Coronary artery (tissue), 2 donors: ENCODE results near the gene KLHDC10.

Source experiments
- DNase-seq: peaks from one replicate; pipeline ENCODE4 v3.0.0-alpha.2; 2017; ENCODE audit warnings: low spot score
- H3K27ac ChIP-seq, 2 donors: fragments of 200-600 bp; sonication (generic); one replicate each; pipeline ENCODE4 v1.5.1; 2016 to 2019
- H3K4me3 ChIP-seq: fragments of 200-600 bp; sonication (generic); 2 replicates; pipeline ENCODE4 v1.5.1; 2016; ENCODE audit warnings: mild to moderate bottlenecking, moderate library complexity
- TF ChIP-seq, protein P1 (sequence below): fragments of 200-600 bp; sonication (generic); IDR thresholded peaks from one replicate; pipeline ENCODE4 v1.5.1; 2019; ENCODE audit warnings: antibody characterized with exemption

Gene KLHDC10

DNA sequence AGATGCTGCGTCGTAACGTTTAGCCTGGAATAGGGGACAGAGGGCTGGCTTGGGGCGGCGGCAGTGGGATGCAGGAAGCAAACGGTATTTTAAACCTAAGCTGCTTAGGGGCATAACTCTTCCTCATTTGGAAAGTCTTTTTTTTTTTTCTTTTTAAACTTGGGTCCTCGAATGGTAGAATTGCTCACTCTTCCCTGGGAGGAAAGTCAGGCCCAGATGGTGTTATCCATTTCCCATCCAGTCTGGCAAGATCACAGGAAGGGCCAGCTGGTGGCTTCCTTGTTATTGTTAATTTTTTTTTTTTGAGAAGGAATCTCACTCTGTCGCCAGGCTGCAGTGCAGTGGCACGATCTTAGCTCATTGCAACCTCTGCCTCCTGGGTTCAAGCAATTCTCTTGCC lies 78.2 kb downstream of the KLHDC10 start:
- no peak for DNase-seq
- Histone ChIP-seq H3K4me3 (no peak overlapping the region), H3K27ac (no peak overlapping the region)
- TF ChIP-seq, protein P1, sequence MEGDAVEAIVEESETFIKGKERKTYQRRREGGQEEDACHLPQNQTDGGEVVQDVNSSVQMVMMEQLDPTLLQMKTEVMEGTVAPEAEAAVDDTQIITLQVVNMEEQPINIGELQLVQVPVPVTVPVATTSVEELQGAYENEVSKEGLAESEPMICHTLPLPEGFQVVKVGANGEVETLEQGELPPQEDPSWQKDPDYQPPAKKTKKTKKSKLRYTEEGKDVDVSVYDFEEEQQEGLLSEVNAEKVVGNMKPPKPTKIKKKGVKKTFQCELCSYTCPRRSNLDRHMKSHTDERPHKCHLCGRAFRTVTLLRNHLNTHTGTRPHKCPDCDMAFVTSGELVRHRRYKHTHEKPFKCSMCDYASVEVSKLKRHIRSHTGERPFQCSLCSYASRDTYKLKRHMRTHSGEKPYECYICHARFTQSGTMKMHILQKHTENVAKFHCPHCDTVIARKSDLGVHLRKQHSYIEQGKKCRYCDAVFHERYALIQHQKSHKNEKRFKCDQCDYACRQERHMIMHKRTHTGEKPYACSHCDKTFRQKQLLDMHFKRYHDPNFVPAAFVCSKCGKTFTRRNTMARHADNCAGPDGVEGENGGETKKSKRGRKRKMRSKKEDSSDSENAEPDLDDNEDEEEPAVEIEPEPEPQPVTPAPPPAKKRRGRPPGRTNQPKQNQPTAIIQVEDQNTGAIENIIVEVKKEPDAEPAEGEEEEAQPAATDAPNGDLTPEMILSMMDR = no peak

DNA sequence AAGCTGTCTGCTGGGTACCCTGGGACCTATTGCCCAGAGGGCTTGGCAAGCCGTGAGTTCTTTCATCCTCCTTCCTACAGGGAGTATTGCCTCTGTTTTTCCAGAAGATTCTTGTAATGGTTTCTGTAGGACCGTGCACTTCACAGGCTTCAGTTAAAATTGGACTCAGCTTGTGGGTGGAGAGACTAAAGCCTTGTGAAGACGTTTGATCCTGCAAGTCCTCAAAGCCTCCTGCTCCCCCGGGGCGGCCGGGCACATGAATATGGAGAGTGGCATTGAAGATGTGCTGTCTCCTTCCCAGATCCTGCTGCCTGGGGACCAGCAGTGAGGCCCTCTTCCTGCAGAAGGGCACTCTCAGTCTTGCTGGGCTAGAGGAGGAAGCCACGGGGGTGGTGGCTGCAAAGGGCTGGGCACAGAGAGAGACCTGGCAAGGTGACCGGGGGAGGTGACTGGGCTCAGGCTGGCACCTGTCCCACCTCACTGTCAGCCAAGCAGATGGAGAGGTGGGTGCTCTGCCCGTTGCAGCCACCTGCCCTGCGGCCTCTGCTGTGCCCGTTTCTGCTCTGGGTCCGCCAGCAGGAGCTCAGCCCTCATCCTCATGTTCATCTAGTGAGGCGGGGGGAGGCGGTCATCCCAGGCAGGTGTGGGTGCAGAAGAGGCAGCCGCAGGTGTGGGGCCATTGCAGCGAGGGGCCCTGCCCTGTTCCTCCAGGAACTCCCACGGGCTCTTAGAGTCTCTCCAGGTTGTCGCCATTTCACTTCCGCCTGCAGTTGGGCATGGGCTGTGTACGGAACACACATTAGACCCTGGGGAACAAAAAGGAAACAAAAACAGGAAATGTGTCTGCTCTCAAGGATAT lies 79.2 kb downstream of the KLHDC10 start:
- H3K27ac ChIP-seq = no peak overlapping the region

DNA sequence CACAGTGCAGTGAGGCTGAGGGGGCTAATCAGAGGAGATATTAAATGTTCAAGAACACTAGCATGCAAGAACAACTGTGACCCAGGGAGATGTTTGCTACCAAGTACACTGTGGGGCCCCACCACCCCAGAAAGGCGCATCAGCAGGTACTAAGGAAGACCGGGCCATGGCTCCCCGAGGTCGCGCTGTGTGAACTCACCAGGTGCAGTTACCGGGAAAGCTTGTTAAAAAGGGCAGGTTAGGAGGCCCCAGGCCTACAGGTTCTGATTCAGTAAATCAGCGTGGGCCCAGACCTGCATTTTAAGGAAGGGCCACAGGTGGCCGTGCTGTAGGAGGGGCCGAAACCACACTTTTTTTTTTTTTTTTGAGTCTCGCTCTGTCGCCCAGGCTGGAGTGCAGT lies 80.3 kb downstream of the KLHDC10 start:
- TF ChIP-seq, protein P1 = no peak
- Histone ChIP-seq H3K27ac (no peak overlapping the region), H3K4me3 (no peak overlapping the region)
- no peak for DNase-seq

More for the DNA sequence above, 79.2 kb downstream of the KLHDC10 start:
- DNase-seq = no peak
- TF ChIP-seq, protein P1 = no peak
- no peak overlapping the region for H3K4me3 ChIP-seq

DNA sequence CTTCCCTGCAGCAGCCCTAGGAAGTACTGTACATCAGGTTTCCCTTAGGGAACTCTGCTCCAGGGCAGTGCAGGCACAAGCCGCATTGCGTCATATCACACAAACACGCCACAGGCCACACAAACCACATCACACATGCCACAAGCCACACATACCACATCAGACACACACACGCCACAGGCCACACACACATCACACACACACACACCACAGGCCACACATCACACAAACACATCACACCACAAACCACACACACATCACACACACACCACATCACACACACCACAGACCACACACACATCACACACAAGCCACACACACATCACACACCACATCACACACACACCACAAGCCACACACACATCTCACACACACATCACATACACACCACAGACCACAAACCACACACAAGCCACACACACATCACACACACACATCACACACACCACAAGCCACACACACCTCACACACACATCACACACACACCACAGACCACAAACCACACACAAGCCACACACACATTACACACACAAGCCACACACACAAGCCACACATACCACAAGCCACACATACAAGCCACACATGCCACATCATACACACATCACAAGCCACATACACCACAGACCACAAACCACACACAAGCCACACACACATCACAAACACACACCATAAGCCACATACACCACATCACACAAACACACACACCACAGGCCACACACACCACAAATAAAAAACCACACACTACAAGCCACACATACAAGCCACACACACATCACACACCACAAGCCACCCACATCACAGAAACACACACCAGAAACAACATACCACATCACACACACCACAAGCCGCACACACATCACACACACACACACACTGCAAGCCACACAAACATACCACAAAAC lies 81.5 kb downstream of the KLHDC10 start:
- DNase-seq = no peak
- TF ChIP-seq, protein P1 = no peak
- Histone ChIP-seq H3K27ac (no peak overlapping the region), H3K4me3 (no peak overlapping the region)

DNA sequence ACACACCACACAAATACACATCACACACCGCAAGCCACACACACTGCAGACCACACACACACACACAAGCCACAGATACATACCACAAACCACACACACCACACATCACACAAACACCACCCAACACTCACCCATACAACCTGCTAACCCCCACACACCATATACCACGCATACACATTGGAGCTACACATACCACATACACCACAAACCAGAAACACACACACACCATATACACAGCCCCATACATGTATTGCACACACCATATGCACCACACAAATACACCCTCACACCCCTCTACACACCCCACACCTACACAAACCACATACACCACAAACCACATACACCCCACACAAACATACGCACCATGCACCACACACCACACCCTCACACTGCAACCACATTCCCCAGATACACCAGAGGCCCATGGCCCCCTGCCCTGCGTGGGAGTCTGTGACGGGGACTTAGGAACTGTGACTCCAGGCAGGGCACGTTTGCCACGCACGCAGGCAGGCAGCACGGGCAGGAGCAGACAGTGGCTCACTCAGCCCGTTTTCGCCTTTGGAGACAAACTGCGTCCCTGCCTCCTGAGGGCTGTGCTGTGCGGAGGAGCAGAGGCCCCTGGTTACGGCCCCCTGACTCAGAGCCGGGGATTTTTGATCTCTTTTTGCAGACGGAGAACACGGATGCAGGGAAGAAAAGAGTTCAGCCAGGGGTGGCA lies 82.3 kb downstream of the KLHDC10 start:
- no peak overlapping the region for H3K27ac ChIP-seq
- TF ChIP-seq, protein P1 = no peak
- DNase-seq = no peak
- no peak overlapping the region for H3K4me3 ChIP-seq

DNA sequence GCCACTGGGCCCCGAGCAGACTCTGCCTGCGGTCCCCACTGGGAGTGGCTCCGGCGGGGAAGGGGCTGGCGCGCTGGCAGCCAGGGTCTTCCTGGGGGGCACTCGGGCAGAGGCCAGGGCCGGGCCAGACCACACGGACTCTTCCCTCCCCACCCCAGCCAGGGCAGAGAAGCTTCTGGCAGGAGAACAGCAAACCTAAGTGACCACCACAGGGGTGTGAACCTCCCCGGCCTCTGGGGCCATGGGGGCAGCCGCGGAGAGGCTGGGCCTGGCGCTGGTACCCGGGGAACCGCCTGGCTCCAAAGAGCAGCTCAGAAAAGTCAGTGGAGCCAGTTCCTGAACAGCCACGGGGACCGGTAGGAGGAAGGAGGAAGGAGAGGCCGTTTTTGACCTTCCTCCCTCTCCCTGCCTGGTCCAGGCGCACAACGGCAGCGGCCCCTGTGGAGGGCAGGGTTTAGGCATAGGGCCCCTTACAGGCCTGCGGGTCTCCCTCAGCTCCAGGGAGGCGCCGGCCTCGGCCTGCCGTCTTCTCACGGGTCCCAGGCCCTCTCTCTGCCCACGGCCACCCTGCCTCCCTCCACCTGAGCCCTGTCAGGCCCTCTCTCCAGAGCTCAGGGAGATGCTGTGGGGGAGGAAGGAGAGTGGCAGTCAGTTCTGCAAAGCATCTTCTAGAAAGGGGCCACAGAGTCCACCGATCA lies 83.0 kb downstream of the KLHDC10 start:
- H3K4me3 ChIP-seq = no peak overlapping the region
- no peak for DNase-seq
- TF ChIP-seq, protein P1 = no peak
- no peak overlapping the region for H3K27ac ChIP-seq
